ENCODE results near the gene ERFL. TPM values are rescaled to one million over a fixed set of nuclear protein-coding genes. Genes with fewer than 3 reads are reported as not detected.

The ERFL gene
- total and polyA plus RNA-seq, 8 donors = 0.06 to 0.37 (median 0.22) TPM; not detected in 1

- intact Hi-C loops (cut with DNase I) = no loop called here
These were observed 28.4 kb upstream of the ERFL start for GRCh38 chr19:41956621-41957020.

DNA sequence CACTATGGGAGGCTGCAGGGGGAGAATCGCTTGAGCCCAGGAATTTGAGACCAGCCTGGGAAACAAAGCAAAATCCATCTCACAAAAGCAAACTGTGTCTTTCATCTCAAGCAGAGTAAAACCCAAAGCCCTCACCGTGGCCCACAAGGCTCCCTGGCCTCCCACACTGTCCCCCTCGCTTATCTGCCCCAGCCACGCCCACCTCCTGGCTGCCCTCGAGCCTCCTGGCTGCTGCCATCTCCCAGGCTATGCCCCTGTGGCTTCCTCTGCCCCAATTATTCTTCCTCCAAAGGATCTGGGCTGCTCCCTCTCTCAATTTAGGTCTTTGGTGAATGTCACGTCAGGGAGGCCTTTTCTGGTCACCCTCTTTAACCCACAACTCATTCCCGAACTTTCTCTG is 27.3 kb upstream of the ERFL start:
- whole genome bisulfite sequencing, 2 donors = 73 to 78% methylated on average over 7 of the region's 7 CpGs

More at GRCh38 chr19:41956621-41957020, 28.4 kb upstream of the ERFL start:
- DNase-seq = no peak
- FAIRE-seq = no peak
- Histone ChIP-seq H3K27me3 (no peaks in the 10 kb centered on the region), H3K4me3 (no peak overlapping the region), H3K9me3 (no peaks in the 10 kb centered on the region), H3K27ac (no peak overlapping the region), H3K36me3 (no peaks in the 10 kb centered on the region), H3K4me1 (peaks cover 0 to 4% (median 0%) of the 10 kb centered on the region in 3 donors)
- TF ChIP-seq CTCF (IDR thresholded peaks at IDR 0.05) = no peak
- WGBS, 2 donors = 89 to 90% methylated on average over 13 of the region's 13 CpGs
- ATAC-seq = no peak

GRCh38 chr19:41951686-41952172 is 23.5 kb upstream of the ERFL start:
- H3K4me3 ChIP-seq = no peak overlapping the region
- ATAC-seq = peak; percentile 65 to 96 (median 88)
- TF ChIP-seq CTCF (IDR thresholded peaks at IDR 0.05) = peak; percentile 97 to 98 (median 98)
- H3K27ac ChIP-seq = no peak overlapping the region
- 4% methylated on average over 12 of the region's 12 CpGs for WGBS, 2 donors
- intact Hi-C loops (cut with DNase I) = loop anchor here in 1 of 3 donors (5.0 kb wide), 1 partner anchor 79 kb away; no protein-coding TSS in a partner anchor
- H3K4me1 ChIP-seq = no peaks in the 10 kb centered on the region
- FAIRE-seq = no peak
- DNase-seq = peak; percentile 63 to 98 (median 84)
- no peaks in the 10 kb centered on the region for H3K27me3 ChIP-seq
- no peaks in the 10 kb centered on the region for H3K36me3 ChIP-seq
- H3K9me3 ChIP-seq = no peaks in the 10 kb centered on the region

More for the DNA sequence above, 27.3 kb upstream of the ERFL start:
- Histone ChIP-seq H3K27me3 (no peaks in the 10 kb centered on the region), H3K9me3 (no peaks in the 10 kb centered on the region), H3K36me3 (no peaks in the 10 kb centered on the region), H3K4me1 (peaks cover 0 to 4% (median 0%) of the 10 kb centered on the region in 3 donors), H3K27ac (no peak overlapping the region), H3K4me3 (no peak overlapping the region)
- intact Hi-C loops (cut with DNase I) = no loop called here
- no peak for TF ChIP-seq CTCF (IDR thresholded peaks at IDR 0.05)
- no peak for DNase-seq
- no peak for FAIRE-seq
- no peak for ATAC-seq

DNA sequence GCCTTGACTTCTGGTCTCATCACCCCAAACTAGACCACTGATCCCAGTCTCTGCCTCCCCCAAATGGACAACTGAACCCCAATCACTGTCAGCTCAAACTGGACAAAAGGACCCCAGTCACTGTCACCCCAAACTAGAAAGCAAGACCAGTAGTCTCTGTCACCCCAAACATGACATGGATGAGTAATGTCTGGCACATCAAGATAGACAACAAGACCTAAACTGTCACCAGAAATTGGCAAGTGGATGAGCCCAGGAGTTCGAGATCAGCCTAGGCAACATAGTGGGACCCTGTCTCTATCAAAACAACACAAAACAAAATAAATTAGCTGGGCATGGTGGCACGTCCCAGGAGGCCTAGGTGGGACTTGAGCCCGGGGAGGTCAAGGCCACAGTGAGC is 18.8 kb upstream of the ERFL start:
- intact Hi-C loops (cut with DNase I) = loop anchor here in 1 of 3 donors (5.0 kb wide), 1 partner anchor 70 kb away; the partner anchor contains the start of gene CD79A
- H3K9me3 ChIP-seq = no peaks in the 10 kb centered on the region
- 77 to 80% methylated on average over 3 of the region's 3 CpGs for WGBS, 2 donors
- TF ChIP-seq CTCF (IDR thresholded peaks at IDR 0.05) = no peak
- ATAC-seq (no peak), DNase-seq (no peak), FAIRE-seq (no peak)
- H3K27me3 ChIP-seq = no peaks in the 10 kb centered on the region
- H3K4me3 ChIP-seq = no peak overlapping the region
- H3K4me1 ChIP-seq = no peaks in the 10 kb centered on the region
- no peaks in the 10 kb centered on the region for H3K36me3 ChIP-seq
- H3K27ac ChIP-seq = no peak overlapping the region

GRCh38 chr19:41945135-41945766 is 17.0 kb upstream of the ERFL start:
- no peaks in the 10 kb centered on the region for H3K9me3 ChIP-seq
- no peak for DNase-seq
- intact Hi-C loops (cut with DNase I) = loop anchor here in 1 of 3 donors (5.0 kb wide), 1 partner anchor 68 kb away; the partner anchor contains the start of gene CD79A
- H3K36me3 ChIP-seq = no peaks in the 10 kb centered on the region
- no peak overlapping the region for H3K27ac ChIP-seq
- peak in 3 of 4 donors; percentile 14 to 46 (median 14) for ATAC-seq
- no peak for TF ChIP-seq CTCF (IDR thresholded peaks at IDR 0.05)
- no peaks in the 10 kb centered on the region for H3K27me3 ChIP-seq
- no peak for FAIRE-seq
- no peak overlapping the region for H3K4me3 ChIP-seq
- 76 to 88% methylated on average over 8 of the region's 8 CpGs for WGBS, 2 donors
- H3K4me1 ChIP-seq = no peaks in the 10 kb centered on the region
